K562 (cell line): ENCODE results near the gene LRRC7.

Experiments used
- CBX5 ChIP-seq: IDR thresholded peaks from 2 replicates; pipeline ENCODE4 v1.6.1; 2014; ENCODE audit warnings: low read depth, borderline replicate concordance
- CTCF ChIP-seq, 3 experiments: IDR thresholded peaks in 2 of 3; conservative IDR thresholded peaks in 1 of 3; 2 replicates each; pipeline ENCODE4 v1.5.1; 2011 to 2012; ENCODE audit warnings: low read length in 3 of 3, mild to moderate bottlenecking in 3 of 3, control low read depth in 2 of 3, improper control_type of control experiment in 1 of 3, inconsistent platforms in 1 of 3, low read depth in 1 of 3, mixed read lengths in 1 of 3, moderate library complexity in 1 of 3; ENCODE audit not compliant: insufficient read depth in 2 of 3
- HNRNPH1 ChIP-seq: fragments of 200-400 bp; formaldehyde crosslinking; optimal IDR thresholded peaks from 2 replicates; pipeline ENCODE3; 2017; ENCODE audit warnings: low read depth, mild to moderate bottlenecking, low read length, moderate library complexity
- MTA1 ChIP-seq: fragments of 450-650 bp; IDR thresholded peaks from 2 replicates; pipeline ENCODE4 v1.6.1; 2017; ENCODE audit warnings: borderline replicate concordance
- SREBF2 ChIP-seq: sonication (generic); formaldehyde crosslinking; IDR thresholded peaks from 2 replicates; pipeline ENCODE4 v1.4.0; 2020; ENCODE audit warnings: mild to moderate bottlenecking, missing genetic modification reagents
- TAF7 ChIP-seq: fragments of 450-650 bp; IDR thresholded peaks from 2 replicates; pipeline ENCODE4 v1.6.1; 2016; ENCODE audit warnings: missing genetic modification characterization, missing compliant biosample characterization
- ZFP30 ChIP-seq: fragments of 250-450 bp; sonication (Bioruptor Pico); IDR thresholded peaks from 2 replicates; pipeline ENCODE4 v1.8.0; 2022; ENCODE audit warnings: moderate library complexity, mild to moderate bottlenecking, inconsistent platforms, borderline replicate concordance
- ZNF232 ChIP-seq: sonication (generic); formaldehyde crosslinking; IDR thresholded peaks from 2 replicates; pipeline ENCODE4 v1.8.0; 2022; ENCODE audit warnings: mild to moderate bottlenecking, missing genetic modification reagents

GRCh38 chr1:69707103-69707502 lies 139.4 kb downstream of the LRRC7 start:
- TF ChIP-seq CTCF (IDR thresholded peaks at IDR 0.05 in 2 of 3, conservative IDR thresholded peaks at IDR 0.05 in 1 of 3; ENCODE audit: insufficient read depth in 2 of 3, low read depth in 1 of 3, low read length in 3 of 3) (no peak), MTA1 (no peak), SREBF2 (CRISPR knock-in tag) (no peak), ZNF232 (CRISPR knock-in tag) (no peak), HNRNPH1 (no peak), CBX5 (no peak), TAF7 (tag) (no peak), ZFP30 (no peak)
